Measurements from ENCODE around the gene OR56A1. TPM values are rescaled to one million over a fixed set of nuclear protein-coding genes. Genes with fewer than 3 reads are reported as not detected.

OR56A1 gene
- total RNA-seq, 1 experiment from 2014 or later: 0.35 TPM

GRCh38 chr11:5992150-5992549 lies 38.4 kb downstream of the OR56A1 start (continued):
- TF ChIP-seq, protein P1, sequence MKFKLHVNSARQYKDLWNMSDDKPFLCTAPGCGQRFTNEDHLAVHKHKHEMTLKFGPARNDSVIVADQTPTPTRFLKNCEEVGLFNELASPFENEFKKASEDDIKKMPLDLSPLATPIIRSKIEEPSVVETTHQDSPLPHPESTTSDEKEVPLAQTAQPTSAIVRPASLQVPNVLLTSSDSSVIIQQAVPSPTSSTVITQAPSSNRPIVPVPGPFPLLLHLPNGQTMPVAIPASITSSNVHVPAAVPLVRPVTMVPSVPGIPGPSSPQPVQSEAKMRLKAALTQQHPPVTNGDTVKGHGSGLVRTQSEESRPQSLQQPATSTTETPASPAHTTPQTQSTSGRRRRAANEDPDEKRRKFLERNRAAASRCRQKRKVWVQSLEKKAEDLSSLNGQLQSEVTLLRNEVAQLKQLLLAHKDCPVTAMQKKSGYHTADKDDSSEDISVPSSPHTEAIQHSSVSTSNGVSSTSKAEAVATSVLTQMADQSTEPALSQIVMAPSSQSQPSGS (CRISPR knock-in tag; IDR thresholded peaks at IDR 0.05; ENCODE audit: borderline replicate concordance, low read depth): no peak
- TF ChIP-seq ZNF512 (CRISPR knock-in tag; IDR thresholded peaks at IDR 0.05; ENCODE audit: borderline replicate concordance): no peak
- TF ChIP-seq, protein P2, sequence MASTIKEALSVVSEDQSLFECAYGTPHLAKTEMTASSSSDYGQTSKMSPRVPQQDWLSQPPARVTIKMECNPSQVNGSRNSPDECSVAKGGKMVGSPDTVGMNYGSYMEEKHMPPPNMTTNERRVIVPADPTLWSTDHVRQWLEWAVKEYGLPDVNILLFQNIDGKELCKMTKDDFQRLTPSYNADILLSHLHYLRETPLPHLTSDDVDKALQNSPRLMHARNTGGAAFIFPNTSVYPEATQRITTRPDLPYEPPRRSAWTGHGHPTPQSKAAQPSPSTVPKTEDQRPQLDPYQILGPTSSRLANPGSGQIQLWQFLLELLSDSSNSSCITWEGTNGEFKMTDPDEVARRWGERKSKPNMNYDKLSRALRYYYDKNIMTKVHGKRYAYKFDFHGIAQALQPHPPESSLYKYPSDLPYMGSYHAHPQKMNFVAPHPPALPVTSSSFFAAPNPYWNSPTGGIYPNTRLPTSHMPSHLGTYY (CRISPR knock-in tag; IDR thresholded peaks at IDR 0.05): no peak
- TF ChIP-seq ARID4B (CRISPR knock-in tag; IDR thresholded peaks at IDR 0.05; ENCODE audit: borderline replicate concordance): no peak
- TF ChIP-seq, protein P3, sequence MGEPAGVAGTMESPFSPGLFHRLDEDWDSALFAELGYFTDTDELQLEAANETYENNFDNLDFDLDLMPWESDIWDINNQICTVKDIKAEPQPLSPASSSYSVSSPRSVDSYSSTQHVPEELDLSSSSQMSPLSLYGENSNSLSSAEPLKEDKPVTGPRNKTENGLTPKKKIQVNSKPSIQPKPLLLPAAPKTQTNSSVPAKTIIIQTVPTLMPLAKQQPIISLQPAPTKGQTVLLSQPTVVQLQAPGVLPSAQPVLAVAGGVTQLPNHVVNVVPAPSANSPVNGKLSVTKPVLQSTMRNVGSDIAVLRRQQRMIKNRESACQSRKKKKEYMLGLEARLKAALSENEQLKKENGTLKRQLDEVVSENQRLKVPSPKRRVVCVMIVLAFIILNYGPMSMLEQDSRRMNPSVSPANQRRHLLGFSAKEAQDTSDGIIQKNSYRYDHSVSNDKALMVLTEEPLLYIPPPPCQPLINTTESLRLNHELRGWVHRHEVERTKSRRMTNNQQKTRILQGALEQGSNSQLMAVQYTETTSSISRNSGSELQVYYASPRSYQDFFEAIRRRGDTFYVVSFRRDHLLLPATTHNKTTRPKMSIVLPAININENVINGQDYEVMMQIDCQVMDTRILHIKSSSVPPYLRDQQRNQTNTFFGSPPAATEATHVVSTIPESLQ (CRISPR knock-in tag; IDR thresholded peaks at IDR 0.05): no peak

GRCh38 chr11:5989203-5989602 lies 41.4 kb downstream of the OR56A1 start:
- Mint-ChIP-seq H3K27me3 (ENCODE audit: low read depth) (peaks cover 2% of the 10 kb centered on the region; the same call in 1 of the 2 replicates), H3K36me3 (no peaks in the 10 kb centered on the region), H3K4me1 (0 out of 2 replicates have a peak, but pooled peaks cover 3% of the 10 kb centered on the region), H3K9me3 (peaks cover 9% of the 10 kb centered on the region), H3K4me3 (no peak overlapping the region), H3K27ac (no peak overlapping the region)
- ATAC-seq (no peak), DNase-seq (ENCODE audit: low spot score) (no peak)
- ChIA-PET CTCF (interaction anchor here (0.7 to 1.4 kb wide), 2 partner anchors 22 to 373 kb away, joined by 3 to 6 read pairs; no protein-coding TSS in a partner anchor), POLR2A (no interaction called here)
- TF ChIP-seq ZNF671 (CRISPR knock-in tag; IDR thresholded peaks at IDR 0.05) (no peak), NFATC4 (CRISPR knock-in tag; IDR thresholded peaks at IDR 0.05) (no peak), MYBL2 (CRISPR knock-in tag; IDR thresholded peaks at IDR 0.05) (no peak), FOXJ3 (CRISPR knock-in tag; IDR thresholded peaks at IDR 0.05; ENCODE audit: borderline replicate concordance) (no peak), CREB1 (CRISPR knock-in tag; IDR thresholded peaks at IDR 0.05) (no peak), MXD4 (CRISPR knock-in tag; IDR thresholded peaks at IDR 0.05; ENCODE audit: borderline replicate concordance) (no peak), ZNF425 (CRISPR knock-in tag; conservative IDR thresholded peaks at IDR 0.05) (no peak)
- TF ChIP-seq, protein P4, sequence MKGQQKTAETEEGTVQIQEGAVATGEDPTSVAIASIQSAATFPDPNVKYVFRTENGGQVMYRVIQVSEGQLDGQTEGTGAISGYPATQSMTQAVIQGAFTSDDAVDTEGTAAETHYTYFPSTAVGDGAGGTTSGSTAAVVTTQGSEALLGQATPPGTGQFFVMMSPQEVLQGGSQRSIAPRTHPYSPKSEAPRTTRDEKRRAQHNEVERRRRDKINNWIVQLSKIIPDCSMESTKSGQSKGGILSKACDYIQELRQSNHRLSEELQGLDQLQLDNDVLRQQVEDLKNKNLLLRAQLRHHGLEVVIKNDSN (CRISPR knock-in tag; IDR thresholded peaks at IDR 0.05): no peak
- TF ChIP-seq, protein P5, sequence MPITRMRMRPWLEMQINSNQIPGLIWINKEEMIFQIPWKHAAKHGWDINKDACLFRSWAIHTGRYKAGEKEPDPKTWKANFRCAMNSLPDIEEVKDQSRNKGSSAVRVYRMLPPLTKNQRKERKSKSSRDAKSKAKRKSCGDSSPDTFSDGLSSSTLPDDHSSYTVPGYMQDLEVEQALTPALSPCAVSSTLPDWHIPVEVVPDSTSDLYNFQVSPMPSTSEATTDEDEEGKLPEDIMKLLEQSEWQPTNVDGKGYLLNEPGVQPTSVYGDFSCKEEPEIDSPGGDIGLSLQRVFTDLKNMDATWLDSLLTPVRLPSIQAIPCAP (CRISPR knock-in tag; IDR thresholded peaks at IDR 0.05): no peak

All from WTC11 (cell line).